Liver (tissue), 9 donors: ENCODE results near the gene GUK1. TPM values are rescaled to one million over a fixed set of nuclear protein-coding genes. Genes with fewer than 3 reads are reported as not detected.

Experiments used
- DNase-seq: peaks from one replicate; pipeline ENCODE4 v3.0.0-alpha.2; 2017; ENCODE audit warnings: low spot score
- H3K27ac ChIP-seq, 2 donors: one replicate each; pipeline ENCODE4 v1.7.0; 2013; ENCODE audit warnings: inconsistent platforms in 2 of 2, low read length in 2 of 2, control low read depth in 1 of 2, low read depth in 1 of 2, mild to moderate bottlenecking in 1 of 2
- H3K27me3 ChIP-seq, 4 donors: one replicate each; pipeline versions ENCODE4 v1.6.1 to v1.7.0; 2013; ENCODE audit warnings: low read length in 3 of 4, inconsistent platforms in 1 of 4, mild to moderate bottlenecking in 1 of 4, moderate library complexity in 1 of 4; ENCODE audit not compliant: control insufficient read depth in 4 of 4, insufficient read depth in 4 of 4
- H3K36me3 ChIP-seq, 4 donors: one replicate each; pipeline versions ENCODE4 v1.6.1 to v1.7.0; 2013; ENCODE audit warnings: low read length in 3 of 4, mild to moderate bottlenecking in 3 of 4, low read depth in 1 of 4, moderate library complexity in 1 of 4; ENCODE audit not compliant: control insufficient read depth in 4 of 4, insufficient read depth in 3 of 4
- H3K4me1 ChIP-seq, 4 donors: one replicate each; pipeline versions ENCODE4 v1.6.1 to v1.7.0; 2013; ENCODE audit warnings: low read length in 3 of 4, mild to moderate bottlenecking in 3 of 4, moderate library complexity in 1 of 4; ENCODE audit not compliant: control insufficient read depth in 4 of 4, insufficient read depth in 4 of 4
- H3K4me3 ChIP-seq, 3 donors: one replicate each; pipeline versions ENCODE4 v1.6.1 to v1.7.0; 2013; ENCODE audit warnings: low read length in 3 of 3, control low read depth in 1 of 3, low read depth in 1 of 3, mild to moderate bottlenecking in 1 of 3
- H3K9ac ChIP-seq, 2 donors: one replicate each; pipeline ENCODE4 v1.7.0; 2013; ENCODE audit warnings: low read length in 2 of 2, mild to moderate bottlenecking in 2 of 2, moderate library complexity in 2 of 2, control low read depth in 1 of 2, low read depth in 1 of 2
- H3K9me3 ChIP-seq, 4 donors: one replicate each; pipeline versions ENCODE4 v1.6.1 to v1.7.0; 2013; ENCODE audit warnings: low read length in 3 of 4; ENCODE audit not compliant: control insufficient read depth in 4 of 4
- ATF3 ChIP-seq: IDR thresholded peaks from 2 replicates; pipeline ENCODE4 v1.6.1; 2016; ENCODE audit warnings: antibody characterized with exemption
- CTCF ChIP-seq: fragments of 150-350 bp; IDR thresholded peaks from 2 replicates; pipeline ENCODE4 v1.5.1; 2017; ENCODE audit warnings: improper control_type of control experiment, low read depth, low read length; ENCODE audit not compliant: missing input control
- EGR1 ChIP-seq, 2 donors: IDR thresholded peaks; 2 replicates each; pipeline ENCODE4 v1.6.1; 2016 to 2018; ENCODE audit warnings: antibody characterized with exemption in 2 of 2, low read depth in 2 of 2
- FOXA1 ChIP-seq: IDR thresholded peaks from 2 replicates; pipeline ENCODE4 v1.6.1; 2016; ENCODE audit warnings: antibody characterized with exemption
- FOXA2 ChIP-seq: IDR thresholded peaks from 2 replicates; pipeline ENCODE4 v1.6.1; 2016; ENCODE audit warnings: antibody characterized with exemption
- GABPA ChIP-seq, 2 donors: IDR thresholded peaks in 1 of 2; conservative IDR thresholded peaks in 1 of 2; 2 replicates each; pipeline ENCODE4 v1.6.1; 2016; ENCODE audit warnings: antibody characterized with exemption in 2 of 2, mild to moderate bottlenecking in 1 of 2, moderate library complexity in 1 of 2
- HNF4A ChIP-seq, 2 donors: conservative IDR thresholded peaks; 2 replicates each; pipeline ENCODE4 v1.6.1; 2016; ENCODE audit warnings: antibody characterized with exemption in 2 of 2, mild to moderate bottlenecking in 2 of 2
- HNF4G ChIP-seq: IDR thresholded peaks from 2 replicates; pipeline ENCODE4 v1.6.1; 2016; ENCODE audit warnings: antibody characterized with exemption
- JUND ChIP-seq, 2 donors: IDR thresholded peaks; 2 replicates each; pipeline ENCODE4 v1.6.1; 2016; ENCODE audit warnings: antibody characterized with exemption in 2 of 2
- MAX ChIP-seq: IDR thresholded peaks from 2 replicates; pipeline ENCODE4 v1.6.1; 2016; ENCODE audit warnings: antibody characterized with exemption
- NR2F2 ChIP-seq: IDR thresholded peaks from 2 replicates; pipeline ENCODE4 v1.6.1; 2016; ENCODE audit warnings: antibody characterized with exemption
- RAD21 ChIP-seq, 2 donors: IDR thresholded peaks; 2 replicates each; pipeline ENCODE4 v1.6.1; 2016; ENCODE audit warnings: antibody characterized with exemption in 2 of 2, mild to moderate bottlenecking in 2 of 2
- REST ChIP-seq: IDR thresholded peaks from 2 replicates; pipeline ENCODE4 v1.6.1; 2016; ENCODE audit warnings: antibody characterized with exemption, mild to moderate bottlenecking
- SP1 ChIP-seq: IDR thresholded peaks from 2 replicates; pipeline ENCODE4 v1.6.1; 2018; ENCODE audit warnings: antibody characterized with exemption, mild to moderate bottlenecking
- TAF1 ChIP-seq: conservative IDR thresholded peaks from 2 replicates; pipeline ENCODE4 v1.6.1; 2016; ENCODE audit warnings: antibody characterized with exemption, mild to moderate bottlenecking
- YY1 ChIP-seq: IDR thresholded peaks from 2 replicates; pipeline ENCODE4 v1.6.1; 2016; ENCODE audit warnings: antibody characterized with exemption, mild to moderate bottlenecking
- WGBS: extraction: QIAGEN DNeasy Blood & Tissue Kit; methylation state at CpG from one replicate; pipeline ENCODE4 v1.1.7; 2013; 5-methylcytosine and 5-hydroxymethylcytosine counted together
- polyA plus RNA-seq, 2 donors: library from polyadenylated mRNA; stranded (reverse) in 1 of 2; unstranded in 1 of 2; fragments of 200-250 nt in 1 of 2; fragments of >200 nt in 1 of 2; fragmentation: Nextera tagmentation in 1 of 2; extraction: Ambion mirVana in 1 of 2; gene quantifications; one replicate each; pipeline versions ENCODE4 v1.2.1 to v1.2.3, GENCODE V29; 2013 to 2015
- total RNA-seq, 2 donors: library from RNA; depleted of rRNA; stranded (reverse); fragments of >200 nt; gene quantifications; one replicate each; pipeline ENCODE4 v1.2.3, GENCODE V29; 2014
- TF ChIP-seq, protein P1 (sequence below): IDR thresholded peaks from 2 replicates; pipeline ENCODE4 v1.6.1; 2016; ENCODE audit warnings: antibody characterized with exemption
- donor health status: healthy.
- donor health status: healthy.
- donor health status: healthy.
- donor health status: healthy.
- donor health status: healthy.

The GUK1 gene
- total and polyA plus RNA-seq, 4 donors, result 147 to 251 (median 216) TPM

DNA sequence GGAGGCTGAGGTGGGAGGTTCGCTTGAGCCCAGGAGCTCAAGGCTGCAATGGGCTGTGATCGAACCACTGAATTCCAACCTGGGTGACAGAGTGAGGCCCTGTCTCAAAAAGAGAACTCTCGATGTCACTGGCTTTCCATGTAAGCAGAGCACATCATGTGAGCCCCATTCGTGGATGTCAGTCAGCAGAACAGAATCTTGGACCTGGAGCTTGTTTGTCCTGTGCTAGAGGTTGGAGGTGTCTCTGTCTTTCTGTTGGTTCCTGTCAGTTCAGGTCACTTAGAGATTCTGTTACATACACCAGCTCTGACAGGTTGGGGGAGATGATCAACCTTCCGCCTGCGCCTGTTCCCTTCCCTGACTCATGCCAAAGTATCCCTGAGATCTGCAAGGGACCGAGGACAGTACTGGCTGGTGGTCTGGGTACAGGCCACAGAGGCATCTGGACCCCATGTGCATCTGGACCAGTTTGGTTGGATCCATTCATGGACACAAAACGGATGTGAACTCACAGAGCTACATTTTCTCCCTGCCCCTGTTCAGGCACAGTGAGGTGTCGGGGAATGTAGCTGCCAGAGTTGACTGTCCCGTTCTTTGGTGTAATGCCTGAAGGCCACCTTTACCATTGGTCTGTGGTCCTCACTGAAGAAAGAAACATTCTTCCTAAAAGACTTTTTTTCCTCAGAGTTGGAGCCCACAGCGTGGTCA is 47.6 kb upstream of the GUK1 start:
- no peaks in the 10 kb centered on the region for H3K27me3 ChIP-seq
- H3K27ac ChIP-seq, result no peak overlapping the region
- H3K4me1 ChIP-seq, result peaks cover 19 to 54% (median 41%) of the 10 kb centered on the region in 4 donors
- H3K9me3 ChIP-seq, result peaks cover 0 to 12% (median 7%) of the 10 kb centered on the region in 4 donors
- no peak for DNase-seq
- WGBS, result 93% methylated on average over 11 of the region's 11 CpGs
- no peak overlapping the region for H3K9ac ChIP-seq
- H3K36me3 ChIP-seq, result peaks cover 2 to 11% (median 8%) of the 10 kb centered on the region in 4 donors
- H3K4me3 ChIP-seq, result no peak overlapping the region
- TF ChIP-seq MAX (no peak), TAF1 (no peak), FOXA1 (no peak), HNF4A (conservative IDR thresholded peaks at IDR 0.05) (no peak), NR2F2 (no peak), FOXA2 (no peak), RAD21 (IDR thresholded peaks at IDR 0.05) (no peak), HNF4G (no peak), CTCF (no peak), SP1 (no peak)
- TF ChIP-seq, protein P1, sequence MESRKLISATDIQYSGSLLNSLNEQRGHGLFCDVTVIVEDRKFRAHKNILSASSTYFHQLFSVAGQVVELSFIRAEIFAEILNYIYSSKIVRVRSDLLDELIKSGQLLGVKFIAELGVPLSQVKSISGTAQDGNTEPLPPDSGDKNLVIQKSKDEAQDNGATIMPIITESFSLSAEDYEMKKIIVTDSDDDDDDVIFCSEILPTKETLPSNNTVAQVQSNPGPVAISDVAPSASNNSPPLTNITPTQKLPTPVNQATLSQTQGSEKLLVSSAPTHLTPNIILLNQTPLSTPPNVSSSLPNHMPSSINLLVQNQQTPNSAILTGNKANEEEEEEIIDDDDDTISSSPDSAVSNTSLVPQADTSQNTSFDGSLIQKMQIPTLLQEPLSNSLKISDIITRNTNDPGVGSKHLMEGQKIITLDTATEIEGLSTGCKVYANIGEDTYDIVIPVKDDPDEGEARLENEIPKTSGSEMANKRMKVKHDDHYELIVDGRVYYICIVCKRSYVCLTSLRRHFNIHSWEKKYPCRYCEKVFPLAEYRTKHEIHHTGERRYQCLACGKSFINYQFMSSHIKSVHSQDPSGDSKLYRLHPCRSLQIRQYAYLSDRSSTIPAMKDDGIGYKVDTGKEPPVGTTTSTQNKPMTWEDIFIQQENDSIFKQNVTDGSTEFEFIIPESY, result no peak

- Histone ChIP-seq H3K9me3 (peaks cover 0 to 12% (median 7%) of the 10 kb centered on the region in 4 donors), H3K4me3 (no peak overlapping the region), H3K27me3 (no peaks in the 10 kb centered on the region), H3K27ac (no peak overlapping the region), H3K36me3 (peaks cover 2 to 16% (median 12%) of the 10 kb centered on the region in 4 donors), H3K9ac (no peak overlapping the region), H3K4me1 (peaks cover 12 to 46% (median 33%) of the 10 kb centered on the region in 4 donors)
- 96% methylated on average over 20 of the region's 20 CpGs for WGBS
- no peak for DNase-seq
- TF ChIP-seq EGR1 (IDR thresholded peaks at IDR 0.05; ENCODE audit: low read depth in 2 of 2) (no peak), NR2F2 (no peak), JUND (IDR thresholded peaks at IDR 0.05) (no peak), REST (no peak), ATF3 (no peak), GABPA (IDR thresholded peaks at IDR 0.05 in 1 of 2, conservative IDR thresholded peaks at IDR 0.05 in 1 of 2) (no peak), FOXA1 (no peak), TAF1 (no peak), RAD21 (IDR thresholded peaks at IDR 0.05) (no peak), MAX (no peak), YY1 (no peak)
- TF ChIP-seq, protein P1, result no peak
Observed at GRCh38 chr1:228093050-228093906, 46.8 kb upstream of the GUK1 start.
